H1 (cell line): ENCODE data around the gene LYAR. TPM values are rescaled to one million over a fixed set of nuclear protein-coding genes. Genes with fewer than 3 reads are reported as not detected.

Source experiments
- CTCF ChIA-PET: fragments of 300-600 bp; sonication (Branson Sonifier 250); formaldehyde crosslinking; loops from one replicate; lab custom pipeline; 2021; ENCODE audit not compliant: partially characterized antibody; lab: Charles Lee
- POLR2A ChIA-PET: fragments of 300-600 bp; sonication (Branson Sonifier 250); formaldehyde crosslinking; loops from one replicate; lab custom pipeline; 2021; ENCODE audit warnings: inconsistent platforms; ENCODE audit not compliant: partially characterized antibody; lab: Charles Lee
- DNase-seq, 2 experiments: peaks; one replicate each; pipeline versions ENCODE4 v3.0.0 to v3.0.0-alpha.2; 2010 to 2022; ENCODE audit warnings: low spot score in 2 of 2, low read depth in 1 of 2, mixed read lengths in 1 of 2
- FAIRE-seq: peaks from 2 replicates; lab custom pipeline; 2011; peaks lifted over from hg19 to GRCh38; lab: Jason Lieb, UNC
- H2AFZ ChIP-seq: 2 replicates; pipeline ENCODE4 v1.8.1; 2012; ENCODE audit warnings: low read length, inconsistent platforms
- H2AK5ac ChIP-seq: 2 replicates; pipeline ENCODE4 v1.6.1; 2013; ENCODE audit warnings: low read depth, low read length
- H2BK120ac ChIP-seq: replicated peaks from 2 replicates; pipeline ENCODE3; 2013; ENCODE audit warnings: low read depth, low read length, inconsistent platforms
- H2BK12ac ChIP-seq: 2 replicates; pipeline ENCODE4 v1.6.1; 2013; ENCODE audit warnings: low read depth, low read length
- H2BK15ac ChIP-seq: 2 replicates; pipeline ENCODE4 v1.6.1; 2013; ENCODE audit warnings: low read length
- H2BK20ac ChIP-seq: 2 replicates; pipeline ENCODE4 v1.6.1; 2013; ENCODE audit warnings: low read length
- H2BK5ac ChIP-seq: 2 replicates; pipeline ENCODE4 v1.6.1; 2013; ENCODE audit warnings: low read depth, low read length
- H3K14ac ChIP-seq: 2 replicates; pipeline ENCODE4 v1.6.1; 2013; ENCODE audit warnings: inconsistent platforms; ENCODE audit not compliant: insufficient read length
- H3K18ac ChIP-seq: 2 replicates; pipeline ENCODE4 v1.6.1; 2013; ENCODE audit warnings: low read length; ENCODE audit errors: extremely low read depth
- H3K23ac ChIP-seq: 2 replicates; pipeline ENCODE4 v1.6.1; 2013; ENCODE audit warnings: inconsistent platforms; ENCODE audit not compliant: insufficient read length
- H3K23me2 ChIP-seq: 2 replicates; pipeline ENCODE4 v1.6.1; 2013; ENCODE audit warnings: low read depth, low read length
- H3K27ac ChIP-seq: 2 replicates; pipeline ENCODE4 v1.6.1; 2011; ENCODE audit warnings: low read depth, low read length, inconsistent platforms
- H3K27me3 ChIP-seq, 4 experiments: replicated peaks in 1 of 4; 1 replicate in 1 of 4; 2 replicates in 3 of 4; pipeline versions ENCODE4 v1.6.1 to v1.8.1; 2011 to 2013; ENCODE audit warnings: low read length in 3 of 4, mild to moderate bottlenecking in 3 of 4, inconsistent platforms in 2 of 4, mixed read lengths in 2 of 4, moderate library complexity in 1 of 4; ENCODE audit not compliant: control insufficient read depth in 3 of 4, insufficient read depth in 3 of 4; ENCODE audit errors: extremely low read depth in 1 of 4
- H3K36me3 ChIP-seq, 4 experiments: 2 replicates each; pipeline versions ENCODE4 v1.6.1 to v1.8.1; 2011 to 2013; ENCODE audit warnings: mild to moderate bottlenecking in 4 of 4, low read length in 3 of 4, moderate library complexity in 2 of 4, control low read depth in 1 of 4, inconsistent platforms in 1 of 4; ENCODE audit not compliant: insufficient read depth in 4 of 4, control insufficient read depth in 2 of 4
- H3K4ac ChIP-seq: replicated peaks from 2 replicates; pipeline ENCODE3; 2013; ENCODE audit warnings: low read length, low read depth, mixed read lengths, inconsistent platforms; ENCODE audit not compliant: insufficient read length
- H3K4me1 ChIP-seq, 4 experiments: replicated peaks in 1 of 4; 1 replicate in 1 of 4; 2 replicates in 3 of 4; pipeline versions ENCODE4 v1.6.1 to v1.8.1; 2011 to 2013; ENCODE audit warnings: low read length in 3 of 4, inconsistent platforms in 2 of 4, mixed read lengths in 1 of 4; ENCODE audit not compliant: insufficient read depth in 4 of 4, control insufficient read depth in 3 of 4
- H3K4me2 ChIP-seq, 2 experiments: 2 replicates each; pipeline versions ENCODE4 v1.6.1 to v1.8.1; 2011 to 2013; ENCODE audit warnings: low read depth in 2 of 2, low read length in 2 of 2, control low read depth in 1 of 2, inconsistent platforms in 1 of 2, mild to moderate bottlenecking in 1 of 2; ENCODE audit not compliant: insufficient read depth in 1 of 2
- H3K4me3 ChIP-seq, 4 experiments: fragments of 200-600, 300-600 bp in 1 of 4; sonication (generic), shearing (Covaris generic), sonication (Bioruptor Twin) in 1 of 4; 2 replicates each; pipeline versions ENCODE4 v1.5.1 to v1.8.1; 2011 to 2016; ENCODE audit warnings: low read length in 4 of 4, low read depth in 3 of 4, control low read depth in 2 of 4, inconsistent platforms in 2 of 4, mild to moderate bottlenecking in 2 of 4, mixed read lengths in 1 of 4, moderate library complexity in 1 of 4; ENCODE audit not compliant: insufficient read depth in 2 of 4; ENCODE audit errors: extremely low read depth in 1 of 4
- H3K56ac ChIP-seq: replicated peaks from 2 replicates; pipeline ENCODE3; 2013; ENCODE audit warnings: low read depth, mild to moderate bottlenecking, mixed read lengths, low read length, inconsistent platforms; ENCODE audit not compliant: insufficient read length
- H3K79me1 ChIP-seq: 2 replicates; pipeline ENCODE4 v1.6.1; 2013; ENCODE audit warnings: low read depth, low read length, control low read depth
- H3K79me2 ChIP-seq, 2 experiments: 2 replicates each; pipeline versions ENCODE4 v1.6.1 to v1.8.1; 2012 to 2013; ENCODE audit warnings: low read length in 2 of 2, mild to moderate bottlenecking in 2 of 2, inconsistent platforms in 1 of 2; ENCODE audit not compliant: insufficient read depth in 2 of 2, control insufficient read depth in 1 of 2
- H3K9ac ChIP-seq, 4 experiments: replicated peaks in 1 of 4; 1 replicate in 1 of 4; 2 replicates in 3 of 4; pipeline versions ENCODE4 v1.6.1 to v1.8.1; 2011 to 2013; ENCODE audit warnings: low read depth in 3 of 4, low read length in 3 of 4, control low read depth in 2 of 4, mild to moderate bottlenecking in 2 of 4, moderate library complexity in 2 of 4, inconsistent platforms in 1 of 4; ENCODE audit errors: extremely low read depth in 1 of 4
- H3K9me3 ChIP-seq, 2 experiments: 2 replicates each; pipeline versions ENCODE4 v1.6.1 to v1.8.1; 2012 to 2013; ENCODE audit warnings: mild to moderate bottlenecking in 2 of 2, moderate library complexity in 2 of 2, control low read depth in 1 of 2, inconsistent platforms in 1 of 2, low read depth in 1 of 2, low read length in 1 of 2, mixed read lengths in 1 of 2; ENCODE audit not compliant: insufficient read depth in 2 of 2
- H4K20me1 ChIP-seq, 2 experiments: replicated peaks in 1 of 2; 2 replicates each; pipeline versions ENCODE3 to v1.8.1; 2011 to 2013; ENCODE audit warnings: inconsistent platforms in 2 of 2, low read length in 2 of 2, mild to moderate bottlenecking in 1 of 2; ENCODE audit not compliant: insufficient read depth in 2 of 2, control insufficient read depth in 1 of 2
- H4K5ac ChIP-seq: 2 replicates; pipeline ENCODE4 v1.6.1; 2013; ENCODE audit warnings: low read length, low read depth, mixed read lengths, inconsistent platforms; ENCODE audit not compliant: insufficient read length
- H4K8ac ChIP-seq: 2 replicates; pipeline ENCODE4 v1.8.0; 2013; ENCODE audit warnings: mild to moderate bottlenecking, moderate library complexity, low read length, inconsistent platforms; ENCODE audit not compliant: insufficient read depth; ENCODE audit errors: extremely low read depth
- H4K91ac ChIP-seq: replicated peaks from 2 replicates; pipeline ENCODE3; 2013; ENCODE audit warnings: low read length, mixed read lengths, inconsistent platforms; ENCODE audit not compliant: insufficient read length
- ATF2 ChIP-seq: IDR thresholded peaks from 2 replicates; pipeline ENCODE4 v1.6.1; 2012; ENCODE audit warnings: low read length, inconsistent platforms
- CBX8 ChIP-seq: fragments of 300-800, 300-1000 bp; sonication (generic); IDR thresholded peaks from 2 replicates; pipeline ENCODE4 v1.7.1; 2016; ENCODE audit warnings: low read depth, low read length, borderline replicate concordance
- CREB1 ChIP-seq: IDR thresholded peaks from 2 replicates; pipeline ENCODE4 v1.6.1; 2012; ENCODE audit warnings: inconsistent platforms
- CTBP2 ChIP-seq: IDR thresholded peaks from 2 replicates; pipeline ENCODE4 v1.7.0; 2011; ENCODE audit warnings: borderline replicate concordance, mild to moderate bottlenecking, moderate library complexity, mixed read lengths, low read length; ENCODE audit not compliant: insufficient read depth, insufficient read length
- FOSL1 ChIP-seq: IDR thresholded peaks from 2 replicates; pipeline ENCODE4 v1.6.1; 2011; ENCODE audit warnings: mild to moderate bottlenecking, low read depth, low read length, moderate library complexity; ENCODE audit not compliant: insufficient read depth
- JUND ChIP-seq: IDR thresholded peaks from 2 replicates; pipeline ENCODE4 v1.6.1; 2011; ENCODE audit warnings: mild to moderate bottlenecking, improper control_type of control experiment, low read length
- KDM1A ChIP-seq: fragments of 200-600, 300-600 bp; sonication (generic); IDR thresholded peaks from 2 replicates; pipeline ENCODE4 v1.7.1; 2016; ENCODE audit warnings: mild to moderate bottlenecking, low read length, borderline replicate concordance
- MAFK ChIP-seq: IDR thresholded peaks from 2 replicates; pipeline ENCODE4 v1.6.1; 2012; ENCODE audit warnings: low read depth, mild to moderate bottlenecking, improper control_type of control experiment, low read length
- POLR2A ChIP-seq, 2 experiments: IDR thresholded peaks; 1 replicate in 1 of 2; 2 replicates in 1 of 2; pipeline ENCODE4 v1.6.1; 2011; ENCODE audit warnings: low read depth in 2 of 2, low read length in 2 of 2, mild to moderate bottlenecking in 2 of 2; ENCODE audit errors: control extremely low read depth in 1 of 2
- RXRA ChIP-seq: IDR thresholded peaks from 2 replicates; pipeline ENCODE4 v1.6.1; 2011; ENCODE audit warnings: low read depth, mild to moderate bottlenecking, low read length, moderate library complexity; ENCODE audit not compliant: insufficient read depth
- ZNF274 ChIP-seq: IDR thresholded peaks from 2 replicates; pipeline ENCODE4 v1.7.0; 2012; ENCODE audit warnings: low read length, borderline replicate concordance; ENCODE audit errors: extremely low read depth
- WGBS, 2 experiments: shearing (Covaris generic) in 1 of 2; methylation state at CpG; one replicate each; pipeline versions ENCODE4 v1.1.6 to v1.1.7; 2013 to 2015; ENCODE audit warnings: low lambda C conversion rate in 2 of 2, mixed read lengths in 2 of 2, inconsistent platforms in 1 of 2, low coverage in 1 of 2, missing lambda C conversion rate in 1 of 2; ENCODE audit not compliant: insufficient replicate concordance in 2 of 2, insufficient coverage in 1 of 2, insufficient read length in 1 of 2; ENCODE audit errors: extremely low coverage in 1 of 2, missing lambda C conversion rate in 1 of 2; 5-methylcytosine and 5-hydroxymethylcytosine counted together
- polyA plus RNA-seq, 7 experiments: library from polyadenylated mRNA; depleted of rRNA in 3 of 7; stranded (reverse) in 5 of 7; unstranded in 2 of 7; fragments of >200 nt in 5 of 7; fragments of 200-250 nt in 2 of 7; gene quantifications; 1 replicate in 5 of 7; 2 replicates in 1 of 7; 4 replicates in 1 of 7; pipeline versions ENCODE4 v1.2.1 to v1.2.3, GENCODE V29; 2011 to 2013; ENCODE audit warnings: missing spikeins in 2 of 7, mixed read lengths in 2 of 7
- total RNA-seq: library from RNA; stranded (reverse); fragmentation: NEBNext Ultra II Directional; extraction: Animal tissue kit (Norgen Biotek cat#: 25700); gene quantifications from 2 replicates; pipeline ENCODE4 v1.2.1, GENCODE V29; 2021

LYAR gene
- total and polyA plus RNA-seq, 2 of the 8 experiments (the other 6 are each of a cell fraction or from before 2014, with no cell fraction given) = 6.5 to 46.9 TPM

DNA sequence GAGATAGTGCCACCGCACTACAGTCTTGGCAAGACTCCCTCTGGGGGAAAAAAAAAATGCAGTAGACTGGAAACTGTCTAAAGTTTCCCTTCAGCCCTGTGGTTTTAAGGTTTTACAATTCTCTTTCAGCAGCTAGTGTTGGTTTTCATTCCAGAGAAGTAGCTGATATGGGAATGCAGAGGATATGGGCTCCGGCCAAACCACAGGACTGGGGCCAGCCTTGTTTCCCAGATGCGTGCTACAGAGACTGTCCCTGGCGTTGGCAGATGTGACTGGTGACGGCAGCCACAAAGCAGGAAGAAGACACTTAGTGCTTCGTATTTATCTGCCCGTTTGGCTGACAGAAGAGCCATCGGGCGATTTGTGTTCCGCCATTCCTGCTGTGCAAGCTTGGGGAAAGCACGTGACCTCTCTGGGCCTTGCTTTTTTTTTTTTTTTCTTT is 43.3 kb upstream of the LYAR start:
- Histone ChIP-seq H3K4me1 (no peaks in the 10 kb centered on the region), H3K36me3 (no peaks in the 10 kb centered on the region), H2BK20ac (no peak overlapping the region), H3K4ac (no peak overlapping the region), H4K20me1 (no peaks in the 10 kb centered on the region), H4K5ac (no peak overlapping the region), H2AK5ac (no peak overlapping the region), H3K23me2 (no peaks in the 10 kb centered on the region), H3K79me1 (no peaks in the 10 kb centered on the region), H3K27ac (no peak overlapping the region), H3K23ac (no peak overlapping the region), H2AFZ (no peak overlapping the region), H4K91ac (no peak overlapping the region), H3K9me3 (peaks cover 0 to 7% of the 10 kb centered on the region in 2 experiments; a peak in 2 of 4 replicates), H3K14ac (no peak overlapping the region)
- ChIA-PET CTCF (interaction anchor here (0.7 to 2.1 kb wide), 3 partner anchors 8 to 111 kb away, joined by 4 to 8 read pairs (median 7); no protein-coding TSS in a partner anchor), POLR2A (no interaction called here)
- TF ChIP-seq JUND = no peak
- no peak for TF ChIP-seq MAFK
- no peak for TF ChIP-seq POLR2A (IDR thresholded peaks at IDR 0.05; ENCODE audit: control extremely low read depth in 1 of 2, low read depth in 2 of 2, low read length in 2 of 2)
- no peak for TF ChIP-seq KDM1A
- TF ChIP-seq ATF2 = no peak
- TF ChIP-seq FOSL1 = no peak
- TF ChIP-seq ZNF274 = no peak
- TF ChIP-seq CTBP2 = no peak
- no peak for TF ChIP-seq RXRA
- TF ChIP-seq CBX8 = no peak
- no peak for TF ChIP-seq CREB1
- TF ChIP-seq, all 59 proteins: peak for 0
- Histone ChIP-seq H3K4me2 (no peak overlapping the region), H4K8ac (no peak overlapping the region), H3K79me2 (no peaks in the 10 kb centered on the region), H3K4me3 (no peak overlapping the region), H2BK5ac (no peak overlapping the region), H3K9ac (no peak overlapping the region), H3K56ac (no peak overlapping the region), H2BK12ac (no peak overlapping the region), H2BK15ac (no peak overlapping the region), H3K18ac (no peak overlapping the region), H2BK120ac (no peak overlapping the region), H3K27me3 (no peaks in the 10 kb centered on the region)
- WGBS, 2 experiments = 87% methylated on average over 11 of the region's 11 CpGs; no CpG with 5 or more reads in 1 of the 2 experiments
- DNase-seq (no peak), FAIRE-seq (no peak)
